GM18502 (cell line): ENCODE results near the gene CXCL6.

ENCODE experiments used
- ATAC-seq: cut with Tn5 transposase; IDR thresholded peaks from one replicate; pipeline ENCODE4 v1.9.1; 2021; ENCODE audit warnings: mild to moderate bottlenecking; ENCODE audit not compliant: unreplicated experiment, poor library complexity

CXCL6 gene

GRCh38 chr4:73836373-73837279, at the start of gene CXCL6:
CXCL6 (plus strand) TSS chr4:73836678; CDS start chr4:73836751, 73 bp downstream.
- no peak for ATAC-seq

- no peak for ATAC-seq
These were observed 48.1 kb upstream of the CXCL6 start for GRCh38 chr4:73788411-73788810.

- ATAC-seq: no peak
These were observed 37.6 kb upstream of the CXCL6 start for GRCh38 chr4:73798842-73799241.

GRCh38 chr4:73800206-73800605, 36.3 kb upstream of the CXCL6 start:
- no peak for ATAC-seq

DNA sequence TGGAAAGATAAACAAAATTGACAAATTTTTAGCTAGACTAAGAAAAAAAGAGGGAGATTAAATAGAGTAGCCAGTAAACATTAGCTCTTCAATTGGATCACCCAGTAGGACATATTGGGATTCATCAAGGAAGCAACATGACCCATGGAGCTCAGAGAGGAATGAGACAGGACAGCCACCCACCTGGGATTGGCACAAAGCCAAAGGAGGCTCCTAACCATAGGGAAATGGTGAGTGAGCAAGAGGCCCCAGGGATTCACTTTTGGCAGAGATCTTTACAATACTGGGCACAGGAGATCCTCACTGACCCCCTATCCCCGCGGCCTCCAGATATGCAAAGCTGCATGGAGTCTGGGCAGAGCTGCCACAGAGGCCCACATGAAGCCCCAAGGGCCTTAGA, 34.8 kb upstream of the CXCL6 start:
- ATAC-seq: no peak

GRCh38 chr4:73803213-73803612, 33.3 kb upstream of the CXCL6 start:
- ATAC-seq: no peak

GRCh38 chr4:73810191-73810590, 26.3 kb upstream of the CXCL6 start:
- ATAC-seq: no peak

DNA sequence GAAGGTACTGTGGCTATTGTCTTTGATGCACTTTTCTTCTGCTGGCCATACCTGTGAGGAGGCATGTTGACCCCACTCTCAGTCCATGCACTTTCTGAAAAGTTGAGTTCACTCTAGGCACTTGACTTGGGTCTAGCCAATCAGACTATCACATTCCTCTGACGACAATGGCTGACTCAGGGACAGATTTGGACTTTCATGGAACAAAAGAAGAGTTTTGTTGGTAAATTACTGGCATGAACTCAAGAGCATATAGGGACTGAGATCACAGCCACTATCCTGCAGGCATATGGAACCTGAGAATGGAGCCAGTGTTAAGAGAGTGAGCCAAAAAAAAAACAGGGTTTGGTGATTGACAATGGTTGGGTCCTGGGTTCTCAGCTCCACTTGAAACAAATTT, 24.6 kb upstream of the CXCL6 start:
- ATAC-seq: no peak

- no peak for ATAC-seq
These were observed 21.8 kb upstream of the CXCL6 start for GRCh38 chr4:73814679-73815078.

- ATAC-seq: no peak
These were observed 21.3 kb upstream of the CXCL6 start for GRCh38 chr4:73815145-73815544.

DNA sequence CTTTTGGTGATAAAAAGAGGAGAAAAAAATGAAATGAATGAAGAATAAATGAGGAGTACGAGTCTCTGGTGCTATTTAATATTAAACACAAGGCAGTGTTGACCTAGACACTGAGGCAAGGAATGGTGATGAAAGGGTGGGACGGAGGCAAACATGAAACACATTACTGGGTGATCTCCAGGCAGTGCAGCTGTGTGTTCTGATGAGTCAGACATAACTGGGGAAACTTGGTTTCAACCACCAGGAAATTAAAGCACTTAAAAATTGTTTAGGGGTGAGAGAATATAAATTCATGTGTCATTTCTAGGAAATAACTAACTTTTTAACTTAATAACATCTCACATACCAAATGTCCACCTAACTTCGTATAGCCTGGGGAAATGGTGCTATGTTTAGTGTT, 19.7 kb upstream of the CXCL6 start:
- no peak for ATAC-seq

- no peak for ATAC-seq
These were observed 19.1 kb upstream of the CXCL6 start for GRCh38 chr4:73817341-73817740.

DNA sequence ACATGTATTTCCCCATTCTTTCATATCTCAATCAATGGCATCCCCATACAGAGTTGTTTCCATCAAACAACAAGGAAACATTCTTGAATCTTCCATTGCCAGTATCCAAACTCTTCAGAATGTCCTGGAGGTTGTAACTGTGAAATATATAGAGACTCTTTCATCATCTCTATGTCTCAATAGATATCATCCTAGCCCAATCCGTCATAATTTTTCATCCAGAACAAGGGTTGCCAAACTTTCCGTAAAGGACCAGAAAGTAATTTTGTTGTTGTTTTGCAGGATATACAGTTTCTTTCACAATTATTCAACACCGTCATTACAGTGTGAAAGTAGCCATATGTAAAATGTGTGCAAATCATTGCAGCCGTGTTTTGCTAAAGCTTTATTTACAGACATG, 15.2 kb upstream of the CXCL6 start:
- no peak for ATAC-seq

- ATAC-seq: no peak
These were observed 14.1 kb upstream of the CXCL6 start for GRCh38 chr4:73822389-73822788.

- no peak for ATAC-seq
These were observed 13.5 kb upstream of the CXCL6 start for GRCh38 chr4:73822812-73823504.

DNA sequence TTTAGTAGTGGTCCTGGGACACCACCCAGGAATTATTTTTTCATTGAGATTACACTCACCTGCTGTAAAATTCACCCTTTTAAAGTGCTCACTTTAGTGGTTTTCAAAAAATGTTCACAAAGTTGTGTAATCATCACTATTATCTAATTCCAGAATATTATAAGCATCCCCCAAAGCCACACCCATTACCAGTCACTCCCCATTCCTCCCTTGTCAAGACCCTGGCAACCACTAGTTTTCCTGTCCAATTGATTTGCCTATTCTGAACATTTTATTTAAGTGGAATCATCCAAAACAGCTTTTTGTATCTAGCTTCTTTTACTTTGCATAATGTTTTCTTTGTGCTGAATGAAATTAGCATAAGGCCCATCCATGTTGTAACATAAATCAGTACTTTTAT, 12.7 kb upstream of the CXCL6 start:
- ATAC-seq: no peak

GRCh38 chr4:73828956-73829355, 7.5 kb upstream of the CXCL6 start:
- no peak for ATAC-seq

- ATAC-seq: no peak
These were observed 4.9 kb upstream of the CXCL6 start for GRCh38 chr4:73831569-73831968.

- ATAC-seq: no peak
These were observed 3.7 kb upstream of the CXCL6 start for GRCh38 chr4:73832651-73833237.

DNA sequence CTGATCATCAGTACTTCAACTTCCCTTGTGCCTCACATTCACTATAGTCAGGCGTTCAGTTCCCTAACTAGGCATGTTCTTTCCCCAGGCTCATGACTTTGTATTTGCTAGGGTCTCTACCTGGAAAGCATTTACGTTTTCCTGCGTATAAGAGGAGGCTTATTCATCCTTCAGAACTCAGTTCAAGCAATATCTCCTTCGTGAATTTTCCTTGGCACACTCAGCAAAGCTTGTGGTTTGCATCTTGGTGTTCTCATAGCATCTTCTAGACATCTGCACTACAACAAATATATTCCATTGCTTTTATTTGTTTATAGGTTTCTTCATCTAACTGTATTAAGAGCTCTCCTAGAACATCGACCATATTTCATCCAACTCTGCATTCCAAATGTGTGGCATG, 2.6 kb downstream of the CXCL6 start:
- ATAC-seq: no peak

DNA sequence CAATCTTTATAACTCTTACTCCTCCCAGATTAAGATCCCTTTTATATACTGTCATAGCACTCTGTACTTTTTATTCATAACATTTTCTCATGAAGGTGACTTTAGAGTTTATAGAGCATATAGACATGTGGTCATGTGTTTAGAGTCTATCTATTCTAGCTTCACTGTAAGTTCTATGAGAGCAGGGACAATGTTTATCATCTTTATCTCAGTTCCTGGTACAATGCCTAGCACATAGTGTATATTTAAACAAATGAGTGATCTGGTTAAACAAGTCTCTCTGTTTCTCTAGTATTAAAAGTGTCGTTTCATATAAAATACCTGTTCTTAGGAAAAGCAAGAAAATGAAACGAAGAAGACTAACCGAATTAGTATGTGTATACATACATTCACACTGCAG, 3.2 kb downstream of the CXCL6 start:
- ATAC-seq: no peak
